Upper lobe of right lung (tissue), 1 donor: ENCODE results near the gene ZNRF3. TPM values are rescaled to one million over a fixed set of nuclear protein-coding genes. Genes with fewer than 3 reads are reported as not detected.
A peak's percentile ranks its signal among the peaks of the same experiment; 100 is the strongest.
"Not testable (repeated sequence)": the region's sequence is repeated elsewhere in the genome, so short reads cannot be mapped to it uniquely, and the experiment has no call there.

Source experiments
- ATAC-seq: fragments of 200-7000 bp; cut with Tn5 transposase; one replicate; pipeline ENCODE4 v1.9.1; 2020; ENCODE audit warnings: mild to moderate bottlenecking, moderate library complexity
- DNase-seq: peaks from one replicate; pipeline ENCODE4 v3.0.0-alpha.2; 2020
- H3K27ac ChIP-seq: fragments of 200-600 bp; one replicate; pipeline ENCODE4 v1.8.0; 2022
- H3K27me3 ChIP-seq: fragments of 200-600 bp; one replicate; pipeline ENCODE4 v1.8.0; 2022; ENCODE audit warnings: mild to moderate bottlenecking
- H3K36me3 ChIP-seq: fragments of 200-600 bp; one replicate; pipeline ENCODE4 v1.8.0; 2022
- H3K4me1 ChIP-seq: fragments of 200-600 bp; one replicate; pipeline ENCODE4 v1.8.0; 2022
- H3K4me3 ChIP-seq: fragments of 200-600 bp; one replicate; pipeline ENCODE4 v1.8.0; 2022; ENCODE audit warnings: mild to moderate bottlenecking
- H3K9me3 ChIP-seq: fragments of 200-600 bp; one replicate; pipeline ENCODE4 v1.8.0; 2022
- CTCF ChIP-seq: fragments of 200-600 bp; IDR thresholded peaks from one replicate; pipeline ENCODE4 v1.8.0; 2022; ENCODE audit warnings: antibody characterized with exemption
- intact Hi-C: fragments of 100-400 bp; cut with DNase I; formaldehyde crosslinking; loops from one replicate; pipeline ENCODE4 v1.11.0; 2022
- total RNA-seq: library from RNA; stranded (reverse); fragmentation: NEBNext Ultra II Directional; extraction: Animal tissue kit (Norgen Biotek cat#: 25700); gene quantifications from one replicate; pipeline ENCODE4 v1.2.1, GENCODE V29; 2021
- donor health status: DM: no; HTN: yes; CAD: no; lungs with severe emphysema.

Gene ZNRF3
- total RNA-seq, 1 donor from 2014 or later = 15.8 TPM

DNA sequence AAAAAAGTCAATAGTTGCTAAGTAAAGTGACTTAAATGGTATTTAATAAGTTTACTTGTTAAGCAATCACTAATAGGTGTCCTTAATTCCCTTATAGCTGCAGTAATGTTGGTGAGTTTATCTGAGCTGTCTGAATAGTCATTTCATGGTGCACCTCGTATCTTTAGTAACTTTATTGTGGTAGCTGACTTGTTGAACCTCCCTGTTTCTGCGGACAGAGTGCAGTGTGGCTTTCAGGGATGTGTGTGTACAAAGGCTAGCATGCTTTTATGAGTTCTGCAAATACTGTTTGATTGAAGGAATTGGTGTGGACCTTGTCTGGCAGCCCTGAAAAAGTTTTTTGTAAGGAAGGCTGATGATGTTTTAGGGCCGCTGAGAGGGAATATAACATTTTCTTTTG lies 2.6 kb downstream of the ZNRF3 start:
- intact Hi-C loops = no loop called here
- no peak for DNase-seq
- no peak for TF ChIP-seq CTCF
- no peaks in the 10 kb centered on the region for H3K27me3 ChIP-seq
- peaks cover 11% of the 10 kb centered on the region for H3K4me1 ChIP-seq
- no peaks in the 10 kb centered on the region for H3K36me3 ChIP-seq
- peak overlapping the region; percentile 57 for H3K4me3 ChIP-seq
- no peaks in the 10 kb centered on the region for H3K9me3 ChIP-seq
- H3K27ac ChIP-seq = no peak overlapping the region
- ATAC-seq = no peak

DNA sequence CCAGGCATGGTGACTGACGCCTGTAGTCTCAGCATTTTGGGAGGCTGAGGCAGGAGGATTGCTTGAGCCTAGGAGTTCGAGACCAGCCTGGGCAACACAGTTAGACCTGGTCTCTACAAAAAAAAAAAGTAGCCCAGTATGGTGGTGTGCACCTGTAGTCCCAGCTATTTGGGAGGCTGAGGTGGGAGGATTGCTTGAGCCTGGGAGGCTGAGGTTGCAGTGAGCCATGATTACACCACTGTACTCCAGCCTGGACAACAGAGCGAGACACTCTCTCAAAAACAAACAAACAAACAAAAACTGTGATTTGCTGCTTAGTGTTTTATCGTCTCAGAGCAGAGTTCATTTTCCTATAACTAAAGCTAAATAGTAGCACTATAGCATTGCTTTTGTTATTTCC lies 3.3 kb downstream of the ZNRF3 start:
- H3K4me3 ChIP-seq, H3K27me3 ChIP-seq, ATAC-seq, DNase-seq, H3K9me3 ChIP-seq, H3K36me3 ChIP-seq, intact Hi-C loops, H3K27ac ChIP-seq: not testable (repeated sequence)
- peaks cover 11% of the 10 kb centered on the region for H3K4me1 ChIP-seq

DNA sequence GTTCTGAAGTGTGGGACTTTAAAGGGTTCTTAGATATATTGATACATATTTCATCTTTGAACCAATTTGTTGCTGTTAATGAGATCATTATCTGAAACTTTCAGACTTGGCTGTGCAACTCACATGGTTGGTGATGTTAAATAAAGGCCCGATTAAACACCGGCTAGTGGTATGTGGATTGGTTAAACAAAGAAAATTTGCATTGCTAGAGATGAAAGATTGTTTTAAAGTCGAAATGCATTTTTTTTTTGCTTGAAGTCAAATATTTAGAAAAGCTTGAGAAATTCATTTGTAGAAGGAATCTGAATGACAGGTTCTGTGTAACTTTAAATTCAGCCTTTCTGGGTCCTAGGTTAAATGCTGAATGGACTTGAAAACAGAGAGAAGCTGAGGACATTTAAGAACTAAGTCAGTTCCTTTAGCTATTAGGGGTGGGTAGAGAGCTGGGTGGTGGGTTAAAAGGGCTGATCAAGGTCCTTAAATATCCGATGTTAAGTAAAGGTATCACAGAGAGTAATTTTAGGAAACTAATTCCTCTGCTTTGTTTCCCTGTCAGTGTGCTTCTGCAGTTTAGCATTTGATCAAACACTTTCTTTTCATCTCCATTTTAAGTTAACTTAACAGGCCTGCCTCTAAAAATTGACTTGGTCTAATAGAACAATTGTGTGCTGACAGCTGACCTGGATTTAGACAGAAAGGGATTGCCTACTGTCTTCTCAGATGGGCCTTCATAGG lies 4.5 kb downstream of the ZNRF3 start:
- Histone ChIP-seq H3K27ac (no peak overlapping the region), H3K9me3 (no peaks in the 10 kb centered on the region), H3K4me3 (no peak overlapping the region), H3K27me3 (no peaks in the 10 kb centered on the region), H3K4me1 (peaks cover 16% of the 10 kb centered on the region), H3K36me3 (no peaks in the 10 kb centered on the region)
- DNase-seq (no peak), ATAC-seq (no peak)
- TF ChIP-seq CTCF = no peak
- intact Hi-C loops = no loop called here

DNA sequence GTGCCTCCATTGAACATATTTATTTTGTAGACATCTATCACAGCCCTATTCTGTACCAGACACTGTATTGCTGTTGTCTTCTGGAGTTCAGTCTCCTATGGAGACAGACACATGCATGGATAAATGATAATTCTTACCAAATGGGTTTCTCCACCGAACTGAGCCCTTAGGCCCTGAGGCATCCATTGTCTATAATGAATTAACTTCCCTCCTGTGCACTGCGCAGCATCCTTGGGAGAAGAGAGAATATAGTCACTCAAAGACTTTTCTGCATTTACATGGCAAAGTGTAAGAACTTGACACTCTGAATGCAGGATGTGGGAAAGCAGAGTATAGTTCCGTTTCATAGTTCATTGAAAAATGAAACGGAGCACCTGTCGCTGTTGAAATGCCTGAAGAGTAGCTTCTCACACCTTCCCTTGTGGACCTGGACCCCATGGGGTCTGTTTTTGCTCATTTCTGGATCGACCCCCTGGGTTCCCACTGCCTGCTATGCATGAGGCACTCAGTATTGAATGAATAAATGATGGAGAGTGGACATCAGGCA lies 6.2 kb downstream of the ZNRF3 start:
- ATAC-seq (no peak), DNase-seq (no peak)
- H3K9me3 ChIP-seq = no peaks in the 10 kb centered on the region
- intact Hi-C loops = no loop called here
- no peak for TF ChIP-seq CTCF
- H3K4me1 ChIP-seq = peaks cover 16% of the 10 kb centered on the region
- no peak overlapping the region for H3K27ac ChIP-seq
- H3K36me3 ChIP-seq = no peaks in the 10 kb centered on the region
- no peak overlapping the region for H3K4me3 ChIP-seq
- H3K27me3 ChIP-seq = no peaks in the 10 kb centered on the region

- ATAC-seq = no peak
- intact Hi-C loops = no loop called here
- Histone ChIP-seq H3K27ac (no peak overlapping the region), H3K9me3 (no peaks in the 10 kb centered on the region), H3K36me3 (no peaks in the 10 kb centered on the region), H3K4me3 (no peak overlapping the region), H3K4me1 (peaks cover 16% of the 10 kb centered on the region), H3K27me3 (no peaks in the 10 kb centered on the region)
- TF ChIP-seq CTCF = no peak
- no peak for DNase-seq
These were observed 7.9 kb downstream of the ZNRF3 start for GRCh38 chr22:28891156-28891733.

DNA sequence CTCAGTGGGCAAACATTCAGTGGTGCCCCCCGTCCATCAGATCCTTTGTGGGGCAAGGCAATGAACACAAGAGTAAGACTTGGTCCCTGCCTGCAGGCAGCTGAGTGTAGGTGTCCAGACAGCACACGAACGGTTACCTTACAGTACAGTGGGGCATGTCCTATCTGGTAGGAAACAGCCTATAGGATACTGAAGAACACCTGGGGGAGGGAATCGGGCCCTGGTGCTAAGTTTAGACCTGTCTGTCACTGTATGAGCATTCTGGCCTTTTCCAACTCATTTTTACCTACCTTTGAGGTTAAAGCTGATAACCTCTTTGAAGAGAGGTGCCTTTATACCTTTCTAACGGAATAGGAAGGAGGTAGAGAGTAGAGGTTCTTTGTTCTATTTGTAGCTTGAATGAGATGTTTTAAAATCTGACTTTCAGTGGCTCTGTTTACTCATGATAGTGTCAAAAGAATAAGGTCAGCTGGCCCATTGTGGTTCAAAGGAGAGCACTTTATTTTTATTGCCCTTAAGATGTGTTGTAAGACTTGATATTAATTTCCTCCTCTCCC lies 8.9 kb downstream of the ZNRF3 start:
- Histone ChIP-seq H3K27ac (no peak overlapping the region), H3K4me1 (peaks cover 23% of the 10 kb centered on the region)
- no peak for TF ChIP-seq CTCF

More for the DNA sequence above, 8.9 kb downstream of the ZNRF3 start:
- H3K9me3 ChIP-seq = no peaks in the 10 kb centered on the region
- no peaks in the 10 kb centered on the region for H3K36me3 ChIP-seq
- H3K4me3 ChIP-seq = no peak overlapping the region
- no peak for DNase-seq
- no peaks in the 10 kb centered on the region for H3K27me3 ChIP-seq
- ATAC-seq = peak; percentile 30
- intact Hi-C loops = no loop called here
